ENCODE results near the gene FARP2. TPM values are rescaled to one million over a fixed set of nuclear protein-coding genes. Genes with fewer than 3 reads are reported as not detected.

Gene FARP2
- total RNA-seq, 6 experiments from 2014 or later, result 13.3 to 41.3 (median 28.7) TPM

GRCh38 chr2:241364781-241365180, 8.7 kb downstream of the FARP2 start:
- Histone ChIP-seq H3K27ac (no peak overlapping the region), H3K4me1 (peaks cover 0 to 17% (median 8%) of the 10 kb centered on the region in 4 donors), H3K9me3 (no peaks in the 10 kb centered on the region), H3K36me3 (no peaks in the 10 kb centered on the region), H3K27me3 (no peaks in the 10 kb centered on the region), H3K4me3 (no peak overlapping the region)
- 60% methylated on average over 2 of the region's 2 CpGs for WGBS (ENCODE audit: insufficient coverage, low coverage, low lambda C conversion rate, missing lambda C conversion rate)
- ATAC-seq (peak in 3 of 4 donors; percentile 9 to 36 (median 23)), DNase-seq (no peak)
- intact Hi-C loops (cut with DNase I), result no loop called here
- no peak for TF ChIP-seq CTCF (IDR thresholded peaks at IDR 0.05)
- no peak for TF ChIP-seq POLR2A (IDR thresholded peaks at IDR 0.05)

GRCh38 chr2:241366678-241367077, 10.6 kb downstream of the FARP2 start:
- Histone ChIP-seq H3K27me3 (no peaks in the 10 kb centered on the region), H3K4me3 (no peak overlapping the region), H3K9me3 (no peaks in the 10 kb centered on the region), H3K36me3 (no peaks in the 10 kb centered on the region), H3K27ac (no peak overlapping the region), H3K4me1 (peaks cover 0 to 12% (median 4%) of the 10 kb centered on the region in 4 donors)
- intact Hi-C loops (cut with DNase I), result no loop called here
- no peak for TF ChIP-seq CTCF (IDR thresholded peaks at IDR 0.05)
- TF ChIP-seq POLR2A (IDR thresholded peaks at IDR 0.05), result no peak
- no peak for DNase-seq
- WGBS (ENCODE audit: insufficient coverage, low coverage, low lambda C conversion rate, missing lambda C conversion rate), result 89% methylated on average over 1 of the region's 2 CpGs
- ATAC-seq, result no peak

DNA sequence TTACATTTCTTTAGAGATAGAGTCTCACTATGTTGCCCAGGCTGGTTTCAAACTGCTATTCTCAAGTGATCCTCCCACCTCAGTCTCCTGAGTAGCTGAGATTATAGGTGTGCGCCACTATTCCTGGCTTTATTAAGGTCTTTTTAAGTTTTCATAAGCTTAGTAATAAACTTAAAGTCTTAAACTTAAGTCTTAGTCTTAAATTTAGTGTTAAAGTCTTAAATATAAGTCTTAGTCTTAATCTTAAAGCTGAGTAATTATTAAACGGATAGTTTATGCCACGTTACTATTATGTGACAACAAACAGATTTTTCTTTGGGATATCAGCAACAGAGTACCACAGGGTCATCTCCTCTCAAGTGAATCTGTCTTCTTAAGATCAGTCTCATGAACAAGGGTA, 12.6 kb downstream of the FARP2 start:
- no peak for TF ChIP-seq POLR2A (IDR thresholded peaks at IDR 0.05)
- no peak for TF ChIP-seq CTCF (IDR thresholded peaks at IDR 0.05)
- WGBS (ENCODE audit: insufficient coverage, low coverage, low lambda C conversion rate, missing lambda C conversion rate), result 79% methylated on average over 3 of the region's 3 CpGs
- H3K9me3 ChIP-seq, result no peaks in the 10 kb centered on the region
- ATAC-seq (no peak), DNase-seq (no peak)
- no peaks in the 10 kb centered on the region for H3K36me3 ChIP-seq
- H3K4me3 ChIP-seq, result no peak overlapping the region
- H3K27ac ChIP-seq, result no peak overlapping the region
- intact Hi-C loops (cut with DNase I), result no loop called here
- H3K4me1 ChIP-seq, result peaks cover 0 to 5% (median 2%) of the 10 kb centered on the region in 4 donors
- no peaks in the 10 kb centered on the region for H3K27me3 ChIP-seq

DNA sequence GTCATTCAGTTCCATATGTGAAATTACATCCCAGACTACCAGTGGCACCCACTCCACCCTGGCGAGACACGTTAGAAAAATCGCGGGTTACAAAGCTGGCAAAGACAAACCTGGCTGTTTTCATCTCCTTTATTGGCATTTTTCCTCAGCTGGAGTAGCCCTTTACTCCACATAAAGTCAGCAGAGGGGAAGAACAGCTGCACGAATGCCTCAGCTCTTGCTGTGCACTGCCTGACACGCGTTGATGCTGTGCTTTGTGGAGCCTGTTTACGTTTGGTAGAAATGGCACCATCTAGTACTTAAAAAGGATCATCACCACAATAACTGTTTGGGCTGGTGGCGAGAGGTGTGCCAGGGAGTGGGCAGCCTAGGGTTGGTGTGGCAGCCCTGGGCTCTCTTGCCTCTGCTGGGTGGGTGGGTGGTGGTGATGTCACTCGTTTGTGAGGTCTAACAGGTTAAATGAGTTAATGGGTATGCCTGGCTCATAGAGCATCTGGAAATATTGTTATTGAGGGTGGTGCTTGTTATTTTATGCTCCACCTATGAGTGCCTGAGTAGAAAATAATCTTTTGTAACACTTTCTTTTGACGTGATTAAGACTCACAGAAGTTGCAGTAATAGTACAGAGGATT, 16.4 kb downstream of the FARP2 start:
- H3K27ac ChIP-seq, result no peak overlapping the region
- no peak for ATAC-seq

More for the DNA sequence above, 16.4 kb downstream of the FARP2 start:
- WGBS (ENCODE audit: insufficient coverage, low coverage, low lambda C conversion rate, missing lambda C conversion rate), result 51% methylated on average over 7 of the region's 11 CpGs
- no peak for TF ChIP-seq POLR2A (IDR thresholded peaks at IDR 0.05)
- TF ChIP-seq CTCF (IDR thresholded peaks at IDR 0.05), result no peak
- Histone ChIP-seq H3K4me1 (peaks cover 0 to 20% (median 3%) of the 10 kb centered on the region in 4 donors), H3K36me3 (no peaks in the 10 kb centered on the region), H3K4me3 (no peak overlapping the region), H3K27me3 (no peaks in the 10 kb centered on the region), H3K9me3 (no peaks in the 10 kb centered on the region)
- intact Hi-C loops (cut with DNase I), result no loop called here
- DNase-seq, result no peak

All from right lobe of liver (tissue), 6 donors.